GM21528 (cell line): Measurements from ENCODE around the gene HOXA6.
A peak's percentile ranks its signal among the peaks of the same experiment; 100 is the strongest.

Experiments used
- ATAC-seq: cut with Tn5 transposase; IDR thresholded peaks from one replicate; pipeline ENCODE4 v1.9.1; 2021; ENCODE audit warnings: mild to moderate bottlenecking, moderate library complexity; ENCODE audit not compliant: unreplicated experiment, low FRiP score

HOXA6 gene

GRCh38 chr7:27101957-27102580 lies 45.5 kb downstream of the HOXA6 start:
- ATAC-seq: no peak

GRCh38 chr7:27101171-27101956 lies 46.2 kb downstream of the HOXA6 start:
- no peak for ATAC-seq

GRCh38 chr7:27100694-27101170 lies 46.8 kb downstream of the HOXA6 start:
- no peak for ATAC-seq

GRCh38 chr7:27099453-27100370 lies 47.9 kb downstream of the HOXA6 start:
- no peak for ATAC-seq

- ATAC-seq: no peak
Observed at GRCh38 chr7:27098578-27099451, 48.8 kb downstream of the HOXA6 start.

GRCh38 chr7:27097686-27098577 lies 49.6 kb downstream of the HOXA6 start:
- ATAC-seq: no peak

GRCh38 chr7:27096768-27097514 lies 50.6 kb downstream of the HOXA6 start:
- ATAC-seq: no peak

GRCh38 chr7:27095897-27096767 lies 51.4 kb downstream of the HOXA6 start, which contains the start of gene HOXA1:
Gene HOXA1 (minus strand): TSS chr7:27096000. CDS start chr7:27095912, 88 bp downstream.
- peak; percentile 93 for ATAC-seq
